SK-N-SH treated with all-trans-retinoic acid at 6 μM for 48 hours (cell line): ENCODE results near the gene CDCA8.

Source experiments
- ATAC-seq: fragments of 200-7000 bp; cut with Tn5 transposase; 3 replicates; pipeline ENCODE4 v1.9.1; 2020; ENCODE audit warnings: mild to moderate bottlenecking, moderate library complexity
- BACH2 ChIP-seq: fragments of 250-450 bp; sonication (Bioruptor Pico); IDR thresholded peaks from 2 replicates; pipeline ENCODE4 v1.9.0; 2021; ENCODE audit warnings: mild to moderate bottlenecking, borderline replicate concordance
- CSDC2 ChIP-seq: fragments of 250-450 bp; sonication (Bioruptor Pico); IDR thresholded peaks from 2 replicates; pipeline ENCODE4 v1.5.0; 2020; ENCODE audit warnings: mild to moderate bottlenecking, moderate library complexity
- ESRRG ChIP-seq: fragments of 250-450 bp; sonication (Bioruptor Pico); IDR thresholded peaks from 2 replicates; pipeline ENCODE4 v1.6.1; 2021; ENCODE audit warnings: mild to moderate bottlenecking
- GLIS3 ChIP-seq: fragments of 250-450 bp; sonication (Bioruptor Pico); IDR thresholded peaks from 2 replicates; pipeline ENCODE4 v1.5.0; 2020; ENCODE audit warnings: mild to moderate bottlenecking, moderate library complexity
- ISL1 ChIP-seq: fragments of 250-450 bp; sonication (Bioruptor Pico); IDR thresholded peaks from 2 replicates; pipeline ENCODE4 v2.1.2; 2022; ENCODE audit warnings: mild to moderate bottlenecking, moderate library complexity
- OSR1 ChIP-seq: fragments of 250-450 bp; sonication (Bioruptor Pico); IDR thresholded peaks from 2 replicates; pipeline ENCODE4 v1.8.0; 2022; ENCODE audit warnings: moderate library complexity, mild to moderate bottlenecking, inconsistent platforms
- PPARA ChIP-seq: fragments of 250-450 bp; sonication (Bioruptor Pico); IDR thresholded peaks from 2 replicates; pipeline ENCODE4 v1.5.0; 2020; ENCODE audit warnings: mild to moderate bottlenecking, borderline replicate concordance
- RARB ChIP-seq: fragments of 250-450 bp; sonication (Bioruptor Pico); IDR thresholded peaks from 2 replicates; pipeline ENCODE4 v1.8.0; 2021; ENCODE audit warnings: mild to moderate bottlenecking, moderate library complexity
- SNAI2 ChIP-seq: fragments of 250-450 bp; sonication (Bioruptor Pico); IDR thresholded peaks from 2 replicates; pipeline ENCODE4 v1.5.0; 2020; ENCODE audit warnings: mild to moderate bottlenecking, moderate library complexity
- TCF4 ChIP-seq: fragments of 250-450 bp; sonication (Bioruptor Pico); IDR thresholded peaks from 2 replicates; pipeline ENCODE4 v1.8.0; 2021; ENCODE audit warnings: mild to moderate bottlenecking, moderate library complexity, borderline replicate concordance
- TOX ChIP-seq: fragments of 250-450 bp; sonication (Bioruptor Pico); IDR thresholded peaks from 2 replicates; pipeline ENCODE4 v1.8.0; 2021; ENCODE audit warnings: mild to moderate bottlenecking, moderate library complexity, borderline replicate concordance
- ZC3H10 ChIP-seq: fragments of 250-450 bp; sonication (Bioruptor Pico); IDR thresholded peaks from 2 replicates; pipeline ENCODE4 v1.5.1; 2021; ENCODE audit warnings: mild to moderate bottlenecking, moderate library complexity
- ZFP3 ChIP-seq: fragments of 250-450 bp; sonication (Bioruptor Pico); IDR thresholded peaks from 2 replicates; pipeline ENCODE4 v1.5.0; 2020; ENCODE audit warnings: mild to moderate bottlenecking, moderate library complexity
- ZFP30 ChIP-seq: fragments of 450-650 bp; formaldehyde crosslinking; IDR thresholded peaks from 2 replicates; pipeline ENCODE4 v1.5.0; 2022; ENCODE audit warnings: mild to moderate bottlenecking, moderate library complexity
- ZNF8 ChIP-seq: fragments of 450-650 bp; formaldehyde crosslinking; IDR thresholded peaks from 2 replicates; pipeline ENCODE4 v1.5.0; 2020; ENCODE audit warnings: mild to moderate bottlenecking, moderate library complexity
- TF ChIP-seq, protein P1 (sequence below): fragments of 250-450 bp; sonication (Bioruptor Pico); IDR thresholded peaks from 2 replicates; pipeline ENCODE4 v1.5.0; 2020; ENCODE audit warnings: mild to moderate bottlenecking, moderate library complexity
- TF ChIP-seq, protein P2 (sequence below): fragments of 250-450 bp; sonication (Bioruptor Pico); IDR thresholded peaks from 2 replicates; pipeline ENCODE4 v1.8.0; 2020; ENCODE audit warnings: mild to moderate bottlenecking, moderate library complexity, borderline replicate concordance
- TF ChIP-seq, protein P3 (sequence below): fragments of 250-450 bp; sonication (Bioruptor Pico); IDR thresholded peaks from 2 replicates; pipeline ENCODE4 v1.5.1; 2021; ENCODE audit warnings: mild to moderate bottlenecking, moderate library complexity

The CDCA8 gene

DNA sequence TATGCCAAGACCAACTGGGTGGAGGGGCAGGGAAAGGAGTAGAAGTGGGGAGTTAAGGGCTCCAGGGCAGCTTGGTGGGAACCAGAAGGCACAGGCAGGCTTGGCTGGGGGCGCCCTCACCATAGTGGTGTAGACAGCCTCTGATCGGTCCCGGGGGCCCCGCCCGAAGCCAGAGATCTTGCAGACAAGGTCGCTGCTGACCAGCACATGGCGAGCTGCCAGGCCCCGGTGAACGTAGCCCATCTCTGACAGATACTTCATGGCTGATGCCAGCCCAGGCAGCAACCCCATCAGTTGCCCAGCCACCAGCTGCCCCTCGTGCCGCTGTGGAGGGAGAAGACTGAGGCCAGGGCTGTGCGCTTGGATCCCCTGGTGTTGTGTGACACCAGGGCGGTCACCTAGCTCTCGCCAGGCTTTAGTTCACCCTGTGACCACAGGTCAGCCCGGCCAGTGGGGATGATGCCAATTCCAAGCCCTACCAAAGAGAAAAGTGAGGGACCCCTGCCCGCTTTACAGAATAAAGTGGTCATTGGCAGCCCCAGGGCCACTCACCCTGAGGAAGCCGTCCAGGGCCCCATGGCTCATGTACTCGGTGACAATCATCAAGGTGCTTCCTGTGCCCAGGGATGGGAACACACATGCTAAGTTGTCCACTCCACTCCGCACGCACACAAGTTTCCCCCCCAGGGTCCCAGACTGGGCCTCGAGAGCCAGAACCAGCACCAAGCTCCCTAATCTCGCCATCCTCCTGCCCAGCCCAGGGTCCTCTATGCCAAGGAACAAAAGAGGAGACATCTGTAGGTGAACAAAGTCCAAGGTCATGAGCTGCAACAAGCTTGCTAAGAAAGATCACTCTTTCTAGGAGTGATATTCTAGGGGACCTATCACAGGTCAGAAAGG, 28.2 kb downstream of the CDCA8 start:
- TF ChIP-seq ZFP30 (no peak), TCF4 (CRISPR knock-in tag) (no peak), OSR1 (CRISPR knock-in tag) (no peak), ISL1 (CRISPR knock-in tag) (no peak), SNAI2 (no peak), TOX (no peak), ESRRG (CRISPR knock-in tag) (no peak), ZNF8 (CRISPR knock-in tag) (no peak), GLIS3 (no peak), RARB (CRISPR knock-in tag) (no peak), ZC3H10 (CRISPR knock-in tag) (no peak), PPARA (CRISPR knock-in tag) (no peak), CSDC2 (CRISPR knock-in tag) (no peak), ZFP3 (no peak)
- TF ChIP-seq, protein P1, sequence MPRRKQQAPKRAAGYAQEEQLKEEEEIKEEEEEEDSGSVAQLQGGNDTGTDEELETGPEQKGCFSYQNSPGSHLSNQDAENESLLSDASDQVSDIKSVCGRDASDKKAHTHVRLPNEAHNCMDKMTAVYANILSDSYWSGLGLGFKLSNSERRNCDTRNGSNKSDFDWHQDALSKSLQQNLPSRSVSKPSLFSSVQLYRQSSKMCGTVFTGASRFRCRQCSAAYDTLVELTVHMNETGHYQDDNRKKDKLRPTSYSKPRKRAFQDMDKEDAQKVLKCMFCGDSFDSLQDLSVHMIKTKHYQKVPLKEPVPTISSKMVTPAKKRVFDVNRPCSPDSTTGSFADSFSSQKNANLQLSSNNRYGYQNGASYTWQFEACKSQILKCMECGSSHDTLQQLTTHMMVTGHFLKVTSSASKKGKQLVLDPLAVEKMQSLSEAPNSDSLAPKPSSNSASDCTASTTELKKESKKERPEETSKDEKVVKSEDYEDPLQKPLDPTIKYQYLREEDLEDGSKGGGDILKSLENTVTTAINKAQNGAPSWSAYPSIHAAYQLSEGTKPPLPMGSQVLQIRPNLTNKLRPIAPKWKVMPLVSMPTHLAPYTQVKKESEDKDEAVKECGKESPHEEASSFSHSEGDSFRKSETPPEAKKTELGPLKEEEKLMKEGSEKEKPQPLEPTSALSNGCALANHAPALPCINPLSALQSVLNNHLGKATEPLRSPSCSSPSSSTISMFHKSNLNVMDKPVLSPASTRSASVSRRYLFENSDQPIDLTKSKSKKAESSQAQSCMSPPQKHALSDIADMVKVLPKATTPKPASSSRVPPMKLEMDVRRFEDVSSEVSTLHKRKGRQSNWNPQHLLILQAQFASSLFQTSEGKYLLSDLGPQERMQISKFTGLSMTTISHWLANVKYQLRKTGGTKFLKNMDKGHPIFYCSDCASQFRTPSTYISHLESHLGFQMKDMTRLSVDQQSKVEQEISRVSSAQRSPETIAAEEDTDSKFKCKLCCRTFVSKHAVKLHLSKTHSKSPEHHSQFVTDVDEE (CRISPR knock-in tag), result no peak
- TF ChIP-seq, protein P2, sequence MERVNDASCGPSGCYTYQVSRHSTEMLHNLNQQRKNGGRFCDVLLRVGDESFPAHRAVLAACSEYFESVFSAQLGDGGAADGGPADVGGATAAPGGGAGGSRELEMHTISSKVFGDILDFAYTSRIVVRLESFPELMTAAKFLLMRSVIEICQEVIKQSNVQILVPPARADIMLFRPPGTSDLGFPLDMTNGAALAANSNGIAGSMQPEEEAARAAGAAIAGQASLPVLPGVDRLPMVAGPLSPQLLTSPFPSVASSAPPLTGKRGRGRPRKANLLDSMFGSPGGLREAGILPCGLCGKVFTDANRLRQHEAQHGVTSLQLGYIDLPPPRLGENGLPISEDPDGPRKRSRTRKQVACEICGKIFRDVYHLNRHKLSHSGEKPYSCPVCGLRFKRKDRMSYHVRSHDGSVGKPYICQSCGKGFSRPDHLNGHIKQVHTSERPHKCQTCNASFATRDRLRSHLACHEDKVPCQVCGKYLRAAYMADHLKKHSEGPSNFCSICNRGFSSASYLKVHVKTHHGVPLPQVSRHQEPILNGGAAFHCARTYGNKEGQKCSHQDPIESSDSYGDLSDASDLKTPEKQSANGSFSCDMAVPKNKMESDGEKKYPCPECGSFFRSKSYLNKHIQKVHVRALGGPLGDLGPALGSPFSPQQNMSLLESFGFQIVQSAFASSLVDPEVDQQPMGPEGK (CRISPR knock-in tag), result no peak
- TF ChIP-seq, protein P3, sequence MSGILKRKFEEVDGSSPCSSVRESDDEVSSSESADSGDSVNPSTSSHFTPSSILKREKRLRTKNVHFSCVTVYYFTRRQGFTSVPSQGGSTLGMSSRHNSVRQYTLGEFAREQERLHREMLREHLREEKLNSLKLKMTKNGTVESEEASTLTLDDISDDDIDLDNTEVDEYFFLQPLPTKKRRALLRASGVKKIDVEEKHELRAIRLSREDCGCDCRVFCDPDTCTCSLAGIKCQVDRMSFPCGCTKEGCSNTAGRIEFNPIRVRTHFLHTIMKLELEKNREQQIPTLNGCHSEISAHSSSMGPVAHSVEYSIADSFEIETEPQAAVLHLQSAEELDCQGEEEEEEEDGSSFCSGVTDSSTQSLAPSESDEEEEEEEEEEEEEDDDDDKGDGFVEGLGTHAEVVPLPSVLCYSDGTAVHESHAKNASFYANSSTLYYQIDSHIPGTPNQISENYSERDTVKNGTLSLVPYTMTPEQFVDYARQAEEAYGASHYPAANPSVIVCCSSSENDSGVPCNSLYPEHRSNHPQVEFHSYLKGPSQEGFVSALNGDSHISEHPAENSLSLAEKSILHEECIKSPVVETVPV (CRISPR knock-in tag), result no peak
- no peak for ATAC-seq

DNA sequence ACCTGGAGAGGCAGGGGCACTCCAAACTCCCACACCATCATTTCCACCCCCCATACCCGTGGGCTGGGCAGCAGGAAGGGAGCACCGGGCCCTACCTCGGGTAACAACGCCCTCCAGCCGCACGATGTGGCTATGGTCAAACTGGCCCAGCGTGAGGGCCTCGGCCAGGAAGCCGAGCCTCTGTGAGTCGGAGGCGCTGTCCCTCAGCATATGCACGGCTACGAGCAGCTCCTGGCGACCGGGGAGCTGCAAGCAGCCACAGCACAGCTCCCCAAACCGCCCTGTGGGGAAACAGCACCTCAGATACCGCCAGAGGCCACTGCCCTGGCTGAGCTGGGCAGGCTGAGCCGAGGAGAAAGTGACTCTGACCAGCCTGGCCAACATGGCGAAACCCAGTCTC, 29.2 kb downstream of the CDCA8 start:
- TF ChIP-seq, protein P2 (CRISPR knock-in tag), result no peak
- TF ChIP-seq TOX, result no peak
- no peak for TF ChIP-seq OSR1 (CRISPR knock-in tag)
- TF ChIP-seq ZC3H10 (CRISPR knock-in tag), result no peak
- TF ChIP-seq ISL1 (CRISPR knock-in tag), result no peak
- TF ChIP-seq, protein P1 (CRISPR knock-in tag), result no peak
- TF ChIP-seq BACH2 (CRISPR knock-in tag), result no peak
- TF ChIP-seq GLIS3, result no peak
- no peak for ATAC-seq
